ENCODE data around the gene SLC41A3.

The SLC41A3 gene

GRCh38 chr3:126111126-126111551 is 27.2 kb upstream of the SLC41A3 start:
- Histone ChIP-seq H3K4me1 (ENCODE audit: control insufficient read depth in 1 of 2, insufficient read depth in 1 of 2, low read depth in 1 of 2, low read length in 1 of 2) (no peaks in the 10 kb centered on the region), H3K36me3 (no peaks in the 10 kb centered on the region), H3K27me3 (no peaks in the 10 kb centered on the region), H3K9me3 (no peaks in the 10 kb centered on the region), H3K4me3 (ENCODE audit: low read depth in 1 of 2, low read length in 1 of 2) (no peak overlapping the region), H3K27ac (no peak overlapping the region)
- TF ChIP-seq, protein P1, sequence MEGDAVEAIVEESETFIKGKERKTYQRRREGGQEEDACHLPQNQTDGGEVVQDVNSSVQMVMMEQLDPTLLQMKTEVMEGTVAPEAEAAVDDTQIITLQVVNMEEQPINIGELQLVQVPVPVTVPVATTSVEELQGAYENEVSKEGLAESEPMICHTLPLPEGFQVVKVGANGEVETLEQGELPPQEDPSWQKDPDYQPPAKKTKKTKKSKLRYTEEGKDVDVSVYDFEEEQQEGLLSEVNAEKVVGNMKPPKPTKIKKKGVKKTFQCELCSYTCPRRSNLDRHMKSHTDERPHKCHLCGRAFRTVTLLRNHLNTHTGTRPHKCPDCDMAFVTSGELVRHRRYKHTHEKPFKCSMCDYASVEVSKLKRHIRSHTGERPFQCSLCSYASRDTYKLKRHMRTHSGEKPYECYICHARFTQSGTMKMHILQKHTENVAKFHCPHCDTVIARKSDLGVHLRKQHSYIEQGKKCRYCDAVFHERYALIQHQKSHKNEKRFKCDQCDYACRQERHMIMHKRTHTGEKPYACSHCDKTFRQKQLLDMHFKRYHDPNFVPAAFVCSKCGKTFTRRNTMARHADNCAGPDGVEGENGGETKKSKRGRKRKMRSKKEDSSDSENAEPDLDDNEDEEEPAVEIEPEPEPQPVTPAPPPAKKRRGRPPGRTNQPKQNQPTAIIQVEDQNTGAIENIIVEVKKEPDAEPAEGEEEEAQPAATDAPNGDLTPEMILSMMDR (IDR thresholded peaks at IDR 0.05) = no peak

GRCh38 chr3:126110431-126111125 is 26.7 kb upstream of the SLC41A3 start:
- no peak overlapping the region for H3K27ac ChIP-seq
- no peaks in the 10 kb centered on the region for H3K4me1 ChIP-seq (ENCODE audit: control insufficient read depth in 1 of 2, insufficient read depth in 1 of 2, low read depth in 1 of 2, low read length in 1 of 2)

DNA sequence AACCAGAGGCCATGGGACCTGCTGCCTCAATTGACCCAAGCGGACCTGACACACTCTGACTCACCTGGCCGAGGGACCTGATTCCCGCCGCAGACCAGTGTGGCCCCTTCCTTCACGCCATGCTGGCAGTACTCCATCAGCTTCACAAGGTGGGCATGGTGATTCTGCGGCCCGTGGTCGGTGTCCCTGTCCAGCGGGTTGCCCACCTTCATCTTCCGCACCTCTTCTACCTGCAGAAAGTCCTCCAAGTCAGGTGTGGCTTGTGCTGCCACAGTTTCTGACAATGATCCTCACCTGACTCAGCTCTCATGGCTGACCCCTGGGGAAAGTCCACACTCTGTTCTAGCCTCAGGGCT is 25.9 kb upstream of the SLC41A3 start:
- no peaks in the 10 kb centered on the region for H3K27me3 ChIP-seq
- H3K4me1 ChIP-seq (ENCODE audit: control insufficient read depth in 1 of 2, insufficient read depth in 1 of 2, low read depth in 1 of 2, low read length in 1 of 2) = no peaks in the 10 kb centered on the region
- H3K27ac ChIP-seq = no peak overlapping the region
- H3K36me3 ChIP-seq = no peaks in the 10 kb centered on the region
- TF ChIP-seq, protein P1 (IDR thresholded peaks at IDR 0.05) = no peak
- H3K4me3 ChIP-seq (ENCODE audit: low read depth in 1 of 2, low read length in 1 of 2) = no peak overlapping the region
- no peaks in the 10 kb centered on the region for H3K9me3 ChIP-seq

More at GRCh38 chr3:126110431-126111125, 26.7 kb upstream of the SLC41A3 start:
- Histone ChIP-seq H3K9me3 (no peaks in the 10 kb centered on the region), H3K27me3 (no peaks in the 10 kb centered on the region), H3K4me3 (ENCODE audit: low read depth in 1 of 2, low read length in 1 of 2) (no peak overlapping the region), H3K36me3 (no peaks in the 10 kb centered on the region)
- TF ChIP-seq, protein P1 (IDR thresholded peaks at IDR 0.05) = no peak

- Histone ChIP-seq H3K27me3 (no peaks in the 10 kb centered on the region), H3K4me1 (ENCODE audit: control insufficient read depth in 1 of 2, insufficient read depth in 1 of 2, low read depth in 1 of 2, low read length in 1 of 2) (no peaks in the 10 kb centered on the region), H3K27ac (no peak overlapping the region), H3K4me3 (ENCODE audit: low read depth in 1 of 2, low read length in 1 of 2) (no peak overlapping the region), H3K36me3 (no peaks in the 10 kb centered on the region), H3K9me3 (no peaks in the 10 kb centered on the region)
- TF ChIP-seq, protein P1 (IDR thresholded peaks at IDR 0.05) = no peak
These were observed 25.4 kb upstream of the SLC41A3 start for GRCh38 chr3:126109146-126109879.

- TF ChIP-seq, protein P1 (IDR thresholded peaks at IDR 0.05) = no peak
- Histone ChIP-seq H3K4me3 (ENCODE audit: low read depth in 1 of 2, low read length in 1 of 2) (no peak overlapping the region), H3K36me3 (no peaks in the 10 kb centered on the region), H3K27ac (no peak overlapping the region), H3K27me3 (no peaks in the 10 kb centered on the region), H3K9me3 (no peaks in the 10 kb centered on the region), H3K4me1 (ENCODE audit: control insufficient read depth in 1 of 2, insufficient read depth in 1 of 2, low read depth in 1 of 2, low read length in 1 of 2) (no peaks in the 10 kb centered on the region)
These were observed 24.7 kb upstream of the SLC41A3 start for GRCh38 chr3:126108676-126109050.
